HG02763 (cell line): ENCODE results near the gene IGBP1.
"Not testable (repeated sequence)": the region's sequence is repeated elsewhere in the genome, so short reads cannot be mapped to it uniquely, and the experiment has no call there.

Experiments used
- ATAC-seq: cut with Tn5 transposase; IDR thresholded peaks from one replicate; pipeline ENCODE4 v1.9.1; 2021; ENCODE audit warnings: mild to moderate bottlenecking, moderate library complexity; ENCODE audit not compliant: unreplicated experiment

IGBP1 gene

GRCh38 chrX:70133303-70134115, at the start of gene IGBP1:
IGBP1 (plus strand) TSS chrX:70133447; CDS start chrX:70133948, 501 bp downstream.
- ATAC-seq = peak; percentile 92

GRCh38 chrX:70084592-70085240, 48.5 kb upstream of the IGBP1 start:
- ATAC-seq = no peak

GRCh38 chrX:70087857-70088630, 45.2 kb upstream of the IGBP1 start:
- ATAC-seq = no peak

GRCh38 chrX:70088751-70089150, 44.5 kb upstream of the IGBP1 start:
- no peak for ATAC-seq

GRCh38 chrX:70089604-70090297, 43.5 kb upstream of the IGBP1 start:
- no peak for ATAC-seq

- no peak for ATAC-seq
Observed at GRCh38 chrX:70092247-70092646, 41.0 kb upstream of the IGBP1 start.

- no peak for ATAC-seq
Observed at GRCh38 chrX:70096052-70096451, 37.2 kb upstream of the IGBP1 start.

- no peak for ATAC-seq
Observed at GRCh38 chrX:70105229-70105628, 28.0 kb upstream of the IGBP1 start.

GRCh38 chrX:70111436-70112026, 21.7 kb upstream of the IGBP1 start:
- ATAC-seq = not testable (repeated sequence)

GRCh38 chrX:70117738-70118137, 15.5 kb upstream of the IGBP1 start:
- ATAC-seq = no peak

- not testable (repeated sequence) for ATAC-seq
Observed at GRCh38 chrX:70123014-70123413, 10.2 kb upstream of the IGBP1 start.

GRCh38 chrX:70124678-70125077, 8.6 kb upstream of the IGBP1 start:
- no peak for ATAC-seq

GRCh38 chrX:70128071-70128470, 5.2 kb upstream of the IGBP1 start:
- ATAC-seq = no peak

GRCh38 chrX:70129816-70130215, 3.4 kb upstream of the IGBP1 start:
- no peak for ATAC-seq

GRCh38 chrX:70132224-70132623, 1.0 kb upstream of the IGBP1 start:
- ATAC-seq = no peak

- ATAC-seq = no peak
Observed at GRCh38 chrX:70132877-70133302, 357 bp upstream of the IGBP1 start.

GRCh38 chrX:70134116-70134477, 850 bp downstream of the IGBP1 start:
- ATAC-seq = peak; percentile 13

- no peak for ATAC-seq
Observed at GRCh38 chrX:70138622-70139021, 5.4 kb downstream of the IGBP1 start.

GRCh38 chrX:70139736-70140135, 6.5 kb downstream of the IGBP1 start:
- ATAC-seq = no peak

- no peak for ATAC-seq
Observed at GRCh38 chrX:70141373-70141772, 8.1 kb downstream of the IGBP1 start.
